DMS 273 treated with DMSO at 0.1 percent for 48 hours (cell line): ENCODE results near the gene BCL2L11.

ENCODE experiments used
- DNase-seq: peaks from one replicate; lab custom pipeline; 2025; lab: John Stamatoyannopoulos, UW

The BCL2L11 gene

DNA sequence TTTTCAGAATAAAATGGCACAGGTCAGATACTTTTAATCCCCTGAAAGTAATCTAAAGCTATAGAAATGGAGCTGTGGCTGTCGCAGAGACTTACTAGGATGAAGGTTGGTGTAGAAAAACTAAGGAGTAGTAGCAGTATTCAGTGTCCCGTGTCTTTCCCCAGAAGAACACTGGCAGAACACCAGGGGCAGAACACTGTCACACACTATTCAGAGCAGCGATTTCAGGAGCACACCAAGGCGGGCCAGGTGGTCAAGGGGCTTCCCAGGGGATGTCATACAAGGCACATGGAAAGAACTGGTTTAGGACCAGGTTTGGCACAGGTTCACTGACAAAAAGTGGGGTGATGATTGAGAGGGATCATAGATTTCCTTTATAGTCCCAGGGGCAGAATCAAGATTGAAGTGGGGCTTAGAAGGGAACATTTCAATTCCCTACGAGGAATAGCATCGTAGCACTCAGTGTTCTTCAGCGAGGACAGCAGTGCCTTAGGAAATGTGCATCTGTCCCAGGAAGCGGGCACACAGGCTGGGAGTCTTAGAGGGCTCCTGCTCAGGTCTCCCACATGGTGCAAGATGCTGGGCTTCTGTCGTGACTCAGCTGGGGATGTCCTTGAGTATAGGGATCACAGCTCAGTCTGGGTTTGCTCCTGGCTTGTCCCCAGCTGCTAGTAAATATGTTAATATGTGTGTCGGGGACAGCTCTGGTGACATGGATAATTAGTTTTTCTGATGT lies 22.6 kb downstream of the BCL2L11 start:
- DNase-seq: no peak

GRCh38 chr2:111143843-111144198 lies 23.1 kb downstream of the BCL2L11 start:
- DNase-seq: no peak

DNA sequence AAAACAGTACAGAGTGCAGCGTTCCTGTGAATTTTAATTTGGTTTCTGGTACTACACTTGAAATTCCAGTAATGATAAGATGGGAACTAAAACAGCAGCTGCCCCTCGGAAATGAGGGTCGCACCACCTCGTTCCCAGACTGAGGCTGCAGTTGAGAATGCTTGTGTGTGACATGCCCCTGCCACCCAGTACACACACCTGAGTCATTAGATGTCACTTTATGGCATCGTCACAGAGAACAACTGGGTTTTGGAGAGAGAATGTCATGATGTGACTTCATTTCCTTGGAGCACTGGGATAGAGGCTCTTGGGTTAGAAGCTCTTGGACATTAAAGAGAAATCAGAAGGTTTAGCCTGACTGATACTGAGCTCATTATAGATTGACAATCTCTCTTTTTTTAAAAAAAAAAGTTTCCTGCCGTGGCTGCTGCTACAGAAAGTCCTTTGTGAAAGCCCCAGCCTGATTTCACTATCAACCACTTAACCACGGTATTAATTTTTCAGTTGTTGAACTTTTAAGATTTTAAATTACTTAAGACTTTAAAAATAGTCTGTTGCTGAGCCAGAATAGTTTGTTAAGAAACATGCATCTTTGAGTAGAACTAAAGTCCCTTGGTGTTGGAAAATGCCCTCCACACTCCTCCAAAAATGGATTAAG lies 24.5 kb downstream of the BCL2L11 start:
- no peak for DNase-seq

GRCh38 chr2:111145951-111146350 lies 25.2 kb downstream of the BCL2L11 start:
- DNase-seq: no peak

DNA sequence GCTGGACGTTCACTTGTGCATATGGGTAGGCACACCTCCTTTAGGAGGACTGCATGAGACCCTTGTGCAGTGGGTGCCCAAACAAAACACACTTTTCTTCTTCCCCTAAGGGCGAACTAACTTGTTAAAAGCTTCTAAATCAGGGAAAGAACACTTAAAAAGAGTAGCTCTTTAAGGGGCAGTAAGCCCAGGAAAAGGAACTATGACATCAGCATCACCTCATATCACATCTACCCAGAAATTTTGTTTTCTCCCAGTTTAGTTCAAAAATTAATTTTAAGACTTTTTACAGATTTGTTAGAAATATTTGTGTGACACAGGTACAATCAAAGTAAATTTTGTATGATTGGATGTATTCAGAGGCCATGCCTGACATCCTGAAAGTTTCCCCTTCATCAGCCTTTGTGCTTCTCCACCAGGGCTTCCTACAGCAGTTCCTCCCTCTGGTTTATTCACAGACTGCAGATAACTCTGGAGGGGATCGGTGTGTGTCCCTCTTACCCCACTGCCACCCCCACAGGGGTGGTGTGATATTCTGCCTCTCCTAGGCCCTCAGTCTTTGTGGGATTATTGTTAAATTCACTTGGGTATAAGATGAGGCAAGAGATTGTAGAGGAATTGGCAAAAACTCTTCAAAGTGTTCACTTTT lies 27.6 kb downstream of the BCL2L11 start:
- no peak for DNase-seq

DNA sequence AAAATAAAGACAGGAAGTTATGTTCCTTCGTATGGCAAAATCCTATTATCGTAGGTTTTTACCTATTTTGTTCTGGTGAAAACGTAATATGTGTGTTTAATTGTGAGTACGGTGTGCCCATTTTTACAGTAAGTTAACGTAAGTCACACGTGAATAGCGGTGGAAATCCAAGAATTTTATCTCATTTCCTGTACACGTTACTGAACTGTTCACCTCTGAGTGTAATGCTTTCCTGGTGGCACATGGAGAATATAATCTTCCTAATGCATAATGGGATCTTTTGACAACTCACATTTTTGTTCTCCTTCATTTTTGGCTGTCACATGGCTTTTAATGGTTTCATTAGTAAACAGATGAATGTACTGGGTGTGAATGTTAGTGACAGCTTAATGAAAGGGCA lies 28.2 kb downstream of the BCL2L11 start:
- no peak for DNase-seq

DNA sequence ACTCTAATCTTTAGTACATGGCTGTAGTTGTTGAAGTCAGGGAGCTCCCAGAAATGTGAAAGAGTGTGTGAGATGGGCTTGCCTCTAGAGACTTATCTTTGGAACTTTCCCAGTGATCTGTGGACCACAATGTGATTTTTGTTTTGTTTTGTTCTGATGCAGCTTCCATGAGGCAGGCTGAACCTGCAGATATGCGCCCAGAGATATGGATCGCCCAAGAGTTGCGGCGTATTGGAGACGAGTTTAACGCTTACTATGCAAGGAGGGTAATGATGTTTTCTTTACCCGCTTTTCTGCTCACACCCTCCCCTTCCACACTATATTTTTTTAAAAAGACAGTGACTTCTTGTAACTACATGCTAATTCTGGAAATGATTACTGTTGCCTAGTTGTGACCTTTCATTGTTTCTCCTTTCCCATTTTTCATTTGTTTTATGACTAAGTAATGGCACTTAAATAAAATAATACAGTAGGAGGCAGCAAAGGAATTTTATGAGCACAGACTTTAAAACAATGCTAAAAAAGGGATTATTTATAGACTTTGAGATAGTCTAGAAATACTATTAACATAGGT lies 29.3 kb downstream of the BCL2L11 start:
- DNase-seq: no peak

GRCh38 chr2:111154758-111155157 lies 34.0 kb downstream of the BCL2L11 start:
- DNase-seq: no peak

GRCh38 chr2:111155610-111156009 lies 34.9 kb downstream of the BCL2L11 start:
- DNase-seq: no peak

DNA sequence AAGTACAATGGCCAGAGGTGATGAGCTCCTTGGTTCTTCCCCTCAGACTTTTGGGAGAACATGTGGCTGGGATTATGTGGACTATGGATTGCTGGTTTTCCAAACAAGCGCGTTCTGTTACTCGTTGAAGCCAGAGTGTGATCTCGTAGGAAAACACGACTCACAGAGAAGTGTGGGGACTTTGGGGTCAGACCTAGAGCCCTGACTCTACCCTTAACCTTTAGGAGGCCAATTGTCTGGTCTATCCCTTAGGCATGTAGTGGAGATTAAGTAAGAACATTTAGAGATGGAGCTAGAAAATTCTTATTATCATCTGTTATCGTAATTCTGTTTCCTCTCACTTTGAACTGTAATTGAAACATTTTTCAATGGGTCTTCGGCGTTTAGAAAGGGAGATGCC lies 35.8 kb downstream of the BCL2L11 start:
- DNase-seq: no peak

- no peak for DNase-seq
These were observed 36.5 kb downstream of the BCL2L11 start for GRCh38 chr2:111157071-111157661.

DNA sequence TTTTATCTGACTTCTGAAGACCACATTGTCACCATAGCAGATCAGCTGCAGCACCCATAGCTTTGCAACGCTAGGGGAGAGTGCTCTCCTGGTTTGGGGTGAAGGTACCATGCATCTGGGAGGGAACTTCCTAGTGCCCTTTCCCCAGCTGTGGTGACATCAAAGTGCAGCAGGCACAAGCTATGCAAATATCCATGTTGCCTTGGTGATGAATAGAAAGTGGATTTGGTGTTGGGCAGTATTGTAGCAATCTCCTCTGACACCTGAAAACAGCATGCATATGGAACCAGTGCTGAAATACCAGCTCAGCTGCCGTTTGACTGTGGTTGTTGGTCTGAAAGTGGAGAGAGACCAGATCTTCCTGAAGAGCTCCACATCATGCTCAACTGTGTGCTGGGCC lies 37.1 kb downstream of the BCL2L11 start:
- no peak for DNase-seq

DNA sequence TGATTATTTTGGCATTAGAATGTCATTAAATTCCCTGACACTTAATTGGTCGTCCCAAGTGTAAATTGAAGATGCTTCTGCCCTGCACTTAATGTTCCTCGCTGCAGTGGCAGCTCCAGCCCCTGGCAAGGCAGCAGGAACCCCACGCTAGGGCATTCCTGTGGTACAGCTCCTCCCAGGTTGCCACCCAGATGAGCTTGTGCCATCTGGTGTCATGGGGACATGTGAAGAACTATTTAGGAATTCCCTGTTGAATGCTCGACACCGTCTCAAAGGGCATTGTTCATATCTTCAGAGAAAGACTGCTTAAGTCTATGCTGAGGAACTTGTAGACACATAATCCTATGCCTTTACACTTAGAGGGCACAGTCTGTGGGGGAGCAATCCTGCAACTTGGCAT lies 38.9 kb downstream of the BCL2L11 start:
- no peak for DNase-seq

DNA sequence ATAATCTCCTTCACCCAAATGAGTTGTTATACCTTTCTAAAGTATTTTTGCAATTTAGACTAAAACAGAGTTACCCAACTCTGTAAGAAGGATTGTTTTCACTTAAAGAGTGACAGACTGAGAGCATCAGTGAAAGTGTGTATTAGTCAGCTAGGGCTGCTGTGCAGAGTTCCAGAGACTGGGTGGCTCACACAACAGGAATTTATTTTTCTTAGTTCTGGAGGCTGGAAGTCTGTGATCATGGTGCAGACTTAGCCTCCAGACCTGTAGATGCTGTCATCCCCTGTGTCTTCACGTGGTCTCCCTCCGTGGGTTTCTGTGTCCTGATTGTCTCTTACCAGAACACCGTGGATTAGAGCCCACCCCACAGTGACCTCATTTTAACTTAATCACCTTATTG lies 40.0 kb downstream of the BCL2L11 start:
- DNase-seq: no peak

DNA sequence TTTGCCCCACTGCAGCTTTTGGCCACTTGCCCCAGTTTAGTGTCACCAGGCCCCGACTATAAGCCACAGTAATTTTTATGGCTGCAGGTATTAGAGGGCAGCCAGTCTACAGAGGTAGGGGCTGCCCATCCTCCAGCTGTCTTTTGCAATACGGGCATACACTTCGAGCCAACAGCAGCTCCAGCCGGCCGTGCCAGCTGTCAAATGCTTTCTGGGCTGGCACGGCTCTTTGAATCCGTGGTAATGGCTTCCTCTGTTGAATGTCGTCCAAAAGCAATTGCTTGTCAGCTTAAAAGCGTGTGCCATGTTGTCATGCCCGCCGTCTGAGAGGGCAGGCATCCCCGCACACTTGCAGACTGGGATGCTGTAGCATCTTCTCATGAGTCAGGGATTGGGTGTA lies 41.3 kb downstream of the BCL2L11 start:
- peak; percentile 57 for DNase-seq

- DNase-seq: no peak
These were observed 42.1 kb downstream of the BCL2L11 start for GRCh38 chr2:111162718-111163331.

DNA sequence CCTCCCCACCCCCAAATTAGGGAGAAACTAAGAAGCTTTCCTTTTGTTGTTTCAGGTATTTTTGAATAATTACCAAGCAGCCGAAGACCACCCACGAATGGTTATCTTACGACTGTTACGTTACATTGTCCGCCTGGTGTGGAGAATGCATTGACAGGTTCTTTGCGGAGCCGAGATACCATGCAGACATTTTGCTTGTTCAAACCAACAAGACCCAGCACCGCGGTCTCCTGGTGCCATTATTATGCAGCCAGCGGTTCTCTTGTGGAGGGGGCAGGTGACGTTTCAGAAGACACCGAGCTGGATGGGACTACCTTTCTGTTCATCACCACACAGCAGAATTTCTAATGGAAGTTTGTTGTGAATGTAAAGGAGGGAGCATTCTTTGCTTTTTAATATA lies 43.4 kb downstream of the BCL2L11 start:
- no peak for DNase-seq

- DNase-seq: no peak
These were observed 44.4 kb downstream of the BCL2L11 start for GRCh38 chr2:111165084-111165483.

- no peak for DNase-seq
These were observed 45.4 kb downstream of the BCL2L11 start for GRCh38 chr2:111166115-111166514.

- no peak for DNase-seq
These were observed 46.6 kb downstream of the BCL2L11 start for GRCh38 chr2:111167076-111167862.

DNA sequence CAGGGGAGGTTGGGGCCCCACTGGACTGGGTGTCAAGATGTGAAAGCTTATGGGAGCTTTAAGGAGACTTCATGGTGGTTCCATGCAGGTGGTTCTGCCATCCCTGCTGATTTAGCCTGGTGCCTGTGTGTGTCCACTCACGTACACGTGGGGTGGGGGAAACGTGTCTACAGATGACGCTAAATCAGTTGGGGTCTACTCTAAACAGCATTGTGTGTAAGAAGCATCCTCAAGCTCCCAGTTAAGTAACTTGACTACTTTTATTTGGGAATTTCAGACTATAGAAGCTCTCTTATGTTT lies 47.1 kb downstream of the BCL2L11 start:
- DNase-seq: no peak
